ENCODE data around the gene SMOC2.

- TF ChIP-seq POLR2A (IDR thresholded peaks at IDR 0.05; ENCODE audit: low read depth) (no peak), CTCF (IDR thresholded peaks at IDR 0.05) (no peak), POLR2AphosphoS5 (IDR thresholded peaks at IDR 0.05) (no peak)
These were observed 39.5 kb downstream of the SMOC2 start for GRCh38 chr6:168480481-168480880.
